GM19324 (cell line): ENCODE data around the gene KCNC3.

Experiments
- ATAC-seq: cut with Tn5 transposase; IDR thresholded peaks from one replicate; pipeline ENCODE4 v1.9.1; 2021; ENCODE audit warnings: mild to moderate bottlenecking, moderate library complexity; ENCODE audit not compliant: unreplicated experiment, low FRiP score

The KCNC3 gene

GRCh38 chr19:50280074-50280473 lies 49.1 kb downstream of the KCNC3 start:
- no peak for ATAC-seq

- no peak for ATAC-seq
Observed at GRCh38 chr19:50277966-50278580, 51.1 kb downstream of the KCNC3 start.

DNA sequence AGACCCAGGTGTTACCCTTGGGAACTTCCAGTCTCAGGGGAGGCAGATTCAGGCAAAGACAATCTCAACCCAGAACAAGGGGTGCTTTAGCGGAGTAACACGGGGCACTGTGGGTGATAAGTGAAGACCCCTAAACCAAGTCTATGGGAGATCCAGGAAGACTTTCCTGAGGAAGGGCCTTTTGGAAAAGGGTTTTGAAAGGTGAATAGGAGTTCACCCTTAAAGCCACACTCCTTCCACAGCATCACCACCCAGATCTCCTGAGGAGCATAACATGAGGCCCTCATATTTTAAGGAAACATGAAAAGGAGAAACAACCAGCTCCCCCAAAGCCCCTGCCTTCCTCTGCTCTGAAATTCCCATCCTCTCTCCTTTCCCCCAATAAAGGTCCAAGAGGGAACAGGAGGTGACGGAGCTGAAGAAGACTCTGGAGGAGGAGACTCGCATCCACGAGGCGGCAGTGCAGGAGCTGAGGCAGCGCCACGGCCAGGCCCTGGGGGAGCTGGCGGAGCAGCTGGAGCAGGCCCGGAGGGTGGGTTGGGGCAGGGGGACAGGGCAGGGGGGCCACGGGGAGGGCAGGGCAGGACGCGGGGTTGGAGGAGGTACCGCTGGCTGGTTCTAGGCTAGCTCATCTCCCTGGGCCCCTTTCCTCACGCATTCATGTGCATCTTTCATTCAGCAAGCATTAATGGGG lies 52.7 kb downstream of the KCNC3 start:
- no peak for ATAC-seq

DNA sequence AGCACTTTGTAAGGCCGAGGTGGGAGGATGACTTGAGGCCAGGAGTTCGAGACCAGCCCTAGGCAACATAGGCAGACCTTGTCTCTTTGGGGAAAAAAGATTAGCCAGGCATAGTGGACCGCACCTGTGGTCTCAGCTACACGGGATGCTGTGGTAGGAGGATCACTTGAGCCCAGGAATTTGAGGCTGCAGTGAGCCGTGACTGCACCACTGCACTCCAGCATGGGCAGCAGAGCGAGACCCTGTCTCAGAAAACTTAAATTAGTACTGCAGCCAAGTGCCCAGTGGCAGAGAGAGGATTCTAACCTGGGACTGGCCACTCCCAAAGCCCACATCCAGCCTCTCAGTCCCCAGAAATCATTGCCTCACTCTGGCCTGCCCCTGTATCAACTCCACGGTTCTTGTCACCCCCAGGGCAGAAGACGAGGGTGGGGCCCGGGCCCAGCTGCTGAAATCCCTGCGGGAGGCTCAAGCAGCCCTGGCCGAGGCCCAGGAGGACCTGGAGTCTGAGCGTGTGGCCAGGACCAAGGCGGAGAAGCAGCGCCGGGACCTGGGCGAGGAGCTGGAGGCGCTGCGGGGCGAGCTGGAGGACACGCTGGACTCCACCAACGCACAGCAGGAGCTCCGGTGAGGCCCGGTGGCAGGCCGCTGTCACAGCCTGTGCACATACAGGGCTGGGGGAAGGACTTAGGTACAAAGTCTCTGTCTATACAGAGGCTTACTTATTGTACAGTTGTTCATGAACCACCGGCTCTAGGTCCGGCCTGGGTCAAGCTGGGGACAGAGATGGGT lies 53.4 kb downstream of the KCNC3 start:
- no peak for ATAC-seq

DNA sequence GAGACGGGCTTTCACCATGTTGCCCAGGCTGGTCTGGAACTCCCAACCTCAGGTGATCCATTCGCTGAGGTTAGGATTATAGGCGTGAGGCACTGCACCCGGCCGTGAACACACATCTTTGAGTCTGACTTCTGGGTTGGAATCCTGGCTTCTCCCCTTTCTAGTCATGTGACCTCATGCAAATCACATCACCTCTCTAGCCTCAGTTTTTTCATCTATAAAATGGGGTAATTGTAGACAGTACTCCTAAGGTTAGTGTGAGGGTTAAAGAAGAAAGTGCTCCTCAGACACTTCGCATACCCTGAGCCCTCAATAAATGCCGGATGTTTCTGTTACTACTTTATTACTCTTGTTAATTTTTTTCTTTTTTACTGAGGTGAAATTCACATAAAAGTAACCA lies 55.4 kb downstream of the KCNC3 start:
- no peak for ATAC-seq

DNA sequence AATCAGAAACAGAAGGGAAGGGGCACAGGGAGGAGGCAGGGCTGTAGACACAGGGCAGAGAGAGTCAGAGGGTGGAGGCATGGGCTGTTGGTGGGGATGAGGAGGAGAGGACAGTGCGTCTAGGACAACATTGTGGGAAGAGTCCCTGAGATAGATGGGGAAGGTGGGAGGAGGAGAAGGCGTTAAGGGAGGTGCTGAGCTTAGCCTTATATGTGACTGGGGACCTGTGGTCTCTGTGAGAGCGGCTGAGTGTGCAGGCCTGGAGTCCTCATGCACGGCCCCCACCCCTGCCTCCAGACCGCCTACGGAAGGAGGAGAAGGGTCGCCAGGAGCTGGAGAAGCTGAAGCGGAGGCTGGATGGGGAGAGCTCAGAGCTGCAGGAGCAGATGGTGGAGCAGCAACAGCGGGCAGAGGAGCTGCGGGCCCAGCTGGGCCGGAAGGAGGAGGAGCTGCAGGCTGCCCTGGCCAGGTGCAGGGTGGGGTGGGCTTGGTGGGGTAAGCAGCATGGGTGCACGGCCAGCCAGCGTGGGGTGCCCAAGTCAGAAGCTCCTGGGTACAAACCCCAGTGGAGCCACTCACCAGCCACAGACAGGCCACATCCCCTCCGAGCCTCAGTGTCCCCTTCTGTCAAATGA lies 56.8 kb downstream of the KCNC3 start:
- no peak for ATAC-seq

- ATAC-seq = no peak
Observed at GRCh38 chr19:50269653-50270052, 59.5 kb downstream of the KCNC3 start.

- ATAC-seq = no peak
Observed at GRCh38 chr19:50268501-50268900, 60.7 kb downstream of the KCNC3 start.

DNA sequence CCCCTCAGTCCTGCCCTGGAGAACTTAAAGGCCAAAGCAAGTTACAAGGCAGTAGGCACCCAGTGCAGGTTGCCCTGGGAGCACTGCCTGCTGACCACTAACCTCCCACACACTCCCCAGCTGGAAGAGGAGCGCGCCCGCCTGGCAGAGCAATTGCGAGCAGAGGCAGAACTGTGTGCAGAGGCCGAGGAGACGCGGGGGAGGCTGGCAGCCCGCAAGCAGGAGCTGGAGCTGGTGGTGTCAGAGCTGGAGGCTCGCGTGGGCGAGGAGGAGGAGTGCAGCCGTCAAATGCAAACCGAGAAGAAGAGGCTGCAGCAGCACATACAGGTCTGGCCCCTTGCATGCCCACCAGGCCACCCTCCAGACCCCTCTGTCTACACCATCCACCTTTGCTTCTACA lies 61.1 kb downstream of the KCNC3 start:
- ATAC-seq = no peak

DNA sequence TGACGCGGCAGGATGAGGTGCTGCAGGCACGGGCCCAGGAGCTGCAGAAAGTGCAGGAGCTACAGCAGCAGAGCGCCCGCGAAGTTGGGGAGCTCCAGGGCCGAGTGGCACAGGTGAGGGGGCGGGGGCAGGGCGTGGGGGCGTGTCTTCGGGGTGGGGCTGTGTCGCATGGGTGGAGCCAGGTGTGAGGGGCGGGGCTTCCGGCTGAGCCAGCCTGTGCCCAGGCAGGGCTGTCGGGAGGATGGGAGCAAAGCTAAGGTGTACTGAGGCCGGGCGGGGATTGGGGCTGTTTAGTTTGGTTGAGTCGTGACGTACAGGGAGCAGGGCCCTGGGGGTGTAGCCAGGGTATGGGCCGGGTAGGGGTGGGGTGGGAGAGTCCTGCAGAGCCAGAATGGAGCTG lies 62.3 kb downstream of the KCNC3 start:
- no peak for ATAC-seq

DNA sequence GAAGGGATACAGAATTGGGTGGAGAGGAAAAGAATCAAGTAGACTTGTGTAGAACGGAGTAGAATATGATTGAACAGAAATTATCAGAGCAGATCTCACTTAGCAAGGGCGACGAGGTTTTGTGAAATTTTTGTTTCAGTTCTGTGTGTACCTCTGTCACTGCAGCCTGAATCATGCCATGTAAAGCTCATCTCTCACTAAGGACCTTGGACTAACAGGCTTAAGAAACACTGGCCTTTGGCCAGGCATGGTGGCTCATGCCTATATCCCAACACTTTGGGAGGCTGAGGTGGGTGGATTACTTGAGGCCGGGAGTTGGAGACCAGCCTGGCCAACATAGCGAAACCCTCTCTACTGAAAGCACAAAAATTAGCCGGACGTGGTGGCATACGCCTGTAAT lies 63.1 kb downstream of the KCNC3 start:
- no peak for ATAC-seq

DNA sequence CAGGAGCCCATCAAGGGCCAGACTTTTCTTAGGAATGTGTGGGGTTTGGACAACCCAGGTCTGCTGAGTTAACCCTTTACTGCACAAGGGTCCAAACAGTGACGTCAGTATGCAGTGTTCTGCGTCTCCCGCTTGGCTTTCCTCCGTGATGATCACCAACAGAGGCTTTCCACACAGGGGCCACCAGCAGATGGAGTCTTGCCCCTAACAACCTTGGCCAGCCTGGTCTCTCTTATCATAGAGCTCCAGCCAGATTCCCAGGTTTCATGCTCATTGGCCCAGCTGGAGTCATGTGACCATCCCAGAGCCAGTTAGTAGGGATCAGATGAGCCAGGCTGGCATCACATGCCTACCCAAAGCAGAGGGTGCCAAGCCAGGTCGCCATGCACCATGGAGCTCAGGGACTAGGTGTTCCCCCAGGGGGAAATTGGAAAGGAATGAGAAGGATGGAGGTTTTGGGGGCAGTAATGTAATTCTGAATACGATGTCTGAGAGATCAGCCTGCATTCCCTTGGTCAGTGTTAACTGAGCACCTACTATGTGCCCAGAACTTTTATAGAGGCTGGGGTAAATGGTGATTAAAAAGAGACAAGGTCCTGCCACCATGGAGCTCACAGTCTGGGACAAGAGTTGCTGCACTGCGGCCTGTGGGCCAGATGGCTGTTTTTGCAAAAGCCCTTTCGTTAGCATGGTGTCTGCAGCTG lies 64.5 kb downstream of the KCNC3 start:
- no peak for ATAC-seq

GRCh38 chr19:50263176-50263575 lies 66.0 kb downstream of the KCNC3 start:
- ATAC-seq = no peak
